CD4-positive, alpha-beta T cell treated with Interleukin-21 for 1 hour (primary cell): ENCODE results near the gene SETDB2.

ENCODE experiments used
- DNase-seq: peaks from one replicate; pipeline ENCODE4 v3.0.0-alpha.2; 2020

SETDB2 gene

DNA sequence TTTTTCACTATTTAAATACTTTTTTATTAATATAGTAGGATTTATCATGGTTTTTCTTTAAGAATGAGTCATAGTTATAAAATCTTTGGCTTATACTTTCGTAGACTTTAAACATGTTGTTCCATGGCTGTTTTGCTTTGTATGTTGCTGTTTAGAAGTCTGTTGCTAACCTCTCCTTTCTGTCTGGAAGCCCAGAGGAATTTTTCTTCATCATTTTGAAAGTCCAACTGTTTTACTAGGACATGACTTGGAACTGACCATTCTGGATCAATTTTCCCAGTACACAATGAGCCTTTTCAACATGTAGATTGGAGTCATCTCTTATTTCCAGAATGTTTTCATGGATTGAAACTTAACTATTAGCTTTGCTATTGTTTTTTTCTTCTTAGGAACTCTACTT, 8.1 kb upstream of the SETDB2 start:
- DNase-seq = no peak

DNA sequence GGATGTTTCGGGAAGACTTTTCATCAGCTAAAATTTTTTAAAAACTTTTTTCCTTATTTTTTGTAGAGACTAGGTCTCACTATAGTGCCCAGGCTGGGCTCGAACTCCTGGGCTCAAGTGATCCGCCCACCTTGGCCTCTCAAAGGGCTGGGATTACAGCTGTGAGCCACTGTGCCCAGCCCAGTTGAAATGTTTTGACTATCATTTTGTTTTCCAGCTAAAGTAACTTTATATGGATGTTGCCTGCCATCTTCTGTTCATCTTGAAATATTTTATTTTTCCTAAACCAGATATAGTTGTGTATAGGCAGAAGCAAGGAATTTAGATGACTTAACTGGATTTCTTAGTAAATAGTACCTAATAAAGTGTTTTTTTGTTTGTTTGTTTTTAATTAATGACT, 7.2 kb upstream of the SETDB2 start:
- DNase-seq = peak; percentile 11

DNA sequence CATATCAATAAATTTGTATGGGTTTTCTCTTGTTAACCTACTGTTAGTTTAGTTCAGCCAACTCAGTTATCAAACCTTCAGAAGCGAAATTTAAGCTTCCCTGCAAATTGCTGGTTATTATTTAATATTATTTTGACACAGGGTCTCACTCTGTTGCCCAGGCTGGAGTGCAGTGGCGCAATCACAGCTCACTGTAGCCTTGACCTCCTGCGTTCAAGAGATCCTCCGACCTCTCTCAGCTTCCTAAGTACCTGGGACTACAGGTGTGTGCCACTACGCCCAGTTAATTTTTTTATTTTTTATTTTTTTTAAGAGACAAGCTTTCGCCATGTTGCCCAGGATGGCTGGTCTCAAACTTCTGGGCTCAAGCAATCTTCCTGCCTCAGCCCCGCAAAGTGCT, 6.4 kb upstream of the SETDB2 start:
- no peak for DNase-seq

DNA sequence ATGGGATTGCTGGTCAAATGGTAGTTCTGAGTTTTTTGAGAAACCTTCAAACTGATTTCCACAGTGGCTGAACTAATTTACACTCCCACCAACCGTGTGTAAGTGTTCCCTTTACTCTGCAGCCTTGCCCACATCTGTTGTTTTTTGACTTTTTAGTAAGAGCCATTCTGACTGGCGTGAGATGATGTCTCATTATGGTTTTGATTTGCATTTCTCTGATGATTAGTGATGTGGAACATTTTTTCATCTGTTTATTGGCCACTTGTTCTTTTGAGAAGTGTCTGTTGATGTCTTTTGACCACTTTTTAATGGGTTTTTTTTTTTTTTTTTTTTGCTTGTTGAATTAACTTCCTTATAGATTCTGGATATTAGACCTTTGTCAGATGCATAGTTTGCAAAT, 4.5 kb upstream of the SETDB2 start:
- no peak for DNase-seq

DNA sequence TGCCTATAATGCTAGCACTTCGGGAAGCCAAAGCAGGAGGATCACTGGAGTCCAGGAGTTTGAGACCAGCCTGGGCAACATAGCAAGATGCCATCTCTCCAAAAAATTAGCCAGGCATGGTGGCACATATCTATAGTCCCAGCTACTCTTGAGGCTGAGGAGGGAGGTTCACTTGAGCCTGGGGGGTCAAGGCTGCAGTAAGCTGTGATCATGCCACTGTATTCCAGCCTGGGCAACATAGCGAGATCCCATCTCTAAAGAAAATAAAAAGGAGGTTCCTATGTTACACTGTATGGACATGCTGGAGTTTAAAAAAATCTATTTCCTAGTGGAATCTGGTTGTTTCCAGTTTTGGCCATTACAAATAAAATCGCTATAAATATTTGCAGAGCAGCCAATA, 2.8 kb upstream of the SETDB2 start:
- DNase-seq = no peak

DNA sequence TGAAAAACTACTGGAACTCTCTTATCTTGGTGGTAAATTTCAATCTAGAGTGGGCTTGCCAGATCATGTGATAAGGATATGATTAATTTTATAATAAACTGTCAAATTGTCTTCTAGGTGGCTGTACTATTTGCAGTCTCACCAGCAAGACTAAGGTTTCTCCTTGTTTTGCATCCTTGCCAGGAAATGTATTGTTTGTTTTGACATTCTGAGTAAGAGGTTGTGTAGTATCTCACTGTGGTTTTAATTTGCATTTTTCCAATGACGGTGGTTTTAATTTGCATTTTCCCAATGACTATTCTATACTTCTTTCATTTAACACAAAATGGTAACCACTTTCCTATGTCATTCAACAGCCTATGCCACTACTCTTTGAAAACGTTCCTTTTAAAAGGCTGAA, 2.2 kb upstream of the SETDB2 start:
- DNase-seq = no peak

DNA sequence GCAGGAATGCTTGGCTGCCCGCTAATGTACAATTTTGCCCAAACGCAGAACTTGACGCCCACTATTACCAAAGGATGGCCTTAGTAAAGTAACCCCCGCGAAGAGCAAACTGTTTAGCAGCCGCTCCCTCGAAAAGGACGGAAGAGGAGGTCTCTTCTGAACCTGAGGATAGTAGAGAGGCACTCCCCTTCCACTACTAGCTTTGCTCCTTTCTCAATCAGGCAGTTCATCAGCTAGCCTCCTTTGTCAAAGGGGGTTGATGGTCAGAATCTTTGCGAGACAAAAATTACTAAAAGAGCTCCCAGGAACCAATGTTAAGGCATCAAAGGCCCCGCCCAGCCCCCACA, 744 bp upstream of the SETDB2 start:
- no peak for DNase-seq

DNA sequence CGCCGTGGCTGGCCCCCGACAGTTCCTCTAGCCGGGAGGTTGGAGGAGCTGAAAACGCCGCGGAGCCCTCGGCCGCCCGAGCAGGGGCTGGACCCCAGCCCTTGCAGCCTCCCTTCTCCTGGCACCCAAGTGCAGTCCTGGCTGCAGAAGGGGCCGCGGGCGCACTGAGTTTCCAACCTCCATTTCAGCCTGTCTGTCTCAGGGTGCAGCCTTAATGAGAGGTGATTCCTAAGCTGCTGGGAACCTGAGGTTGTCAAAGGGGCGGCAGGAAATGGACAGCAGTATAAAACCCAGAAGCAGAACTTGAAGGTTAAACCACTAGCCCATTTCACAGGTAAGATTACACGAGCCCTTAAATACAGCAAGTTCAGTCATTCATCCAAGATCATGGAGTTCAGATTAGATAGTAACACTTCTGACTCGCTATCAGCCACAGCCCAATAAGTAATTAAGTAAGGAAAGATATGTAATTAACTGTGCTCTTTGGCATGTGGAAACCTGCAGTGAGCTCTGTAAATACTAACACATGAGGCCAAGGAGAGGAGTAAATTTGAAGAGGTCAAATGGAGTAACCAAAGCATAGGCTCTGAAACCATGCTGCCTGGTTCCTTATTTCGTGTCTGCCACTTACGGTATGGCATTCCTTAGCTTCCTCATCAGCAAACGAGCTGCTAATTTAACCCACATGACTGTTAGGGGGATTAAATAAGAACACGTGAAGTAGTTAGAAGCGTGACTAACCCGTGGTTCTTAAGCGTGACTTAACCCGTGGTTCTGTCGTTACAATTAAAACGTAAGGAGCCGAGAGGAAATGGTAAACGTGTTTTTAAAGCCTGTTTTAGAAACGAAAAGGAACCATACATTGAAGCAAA, 686 bp downstream of the SETDB2 start:
- DNase-seq = peak; percentile 68

DNA sequence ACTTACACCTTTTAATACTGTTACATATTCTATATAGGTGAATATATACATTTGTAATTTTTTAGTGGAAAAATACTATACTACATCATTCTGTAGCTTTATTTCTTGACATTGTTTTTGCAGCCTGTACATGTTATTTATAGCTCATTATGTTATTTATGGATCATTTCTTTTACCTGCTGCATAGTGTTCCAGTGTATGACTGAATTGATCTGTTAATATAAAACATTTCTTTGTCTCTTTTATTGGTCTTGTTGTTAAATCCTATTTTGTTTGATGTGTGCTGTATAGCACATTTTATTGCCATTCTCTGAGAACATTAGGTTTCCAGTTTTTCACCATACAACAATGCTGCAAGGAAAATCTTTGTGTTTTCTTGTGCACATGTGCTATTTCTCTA, 2.4 kb downstream of the SETDB2 start:
- DNase-seq = no peak

DNA sequence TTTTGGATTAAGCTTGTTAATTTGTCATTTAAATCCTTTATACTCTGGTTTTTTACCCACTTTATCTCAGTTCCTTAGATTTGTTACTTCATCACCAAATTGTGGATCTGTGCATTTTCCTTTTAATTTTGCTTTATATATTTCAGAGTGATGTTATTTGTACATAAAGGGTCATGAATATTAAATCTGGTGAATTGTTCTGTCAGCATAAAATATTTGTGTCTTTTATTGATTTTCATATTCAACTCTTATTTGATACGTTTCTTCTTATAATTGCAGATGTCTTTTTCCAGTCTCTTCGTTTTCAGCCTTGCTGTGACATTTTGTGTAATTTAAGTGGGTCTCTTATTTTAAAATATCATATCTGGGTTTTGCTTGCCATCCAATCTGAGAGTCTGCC, 4.7 kb downstream of the SETDB2 start:
- DNase-seq = no peak

DNA sequence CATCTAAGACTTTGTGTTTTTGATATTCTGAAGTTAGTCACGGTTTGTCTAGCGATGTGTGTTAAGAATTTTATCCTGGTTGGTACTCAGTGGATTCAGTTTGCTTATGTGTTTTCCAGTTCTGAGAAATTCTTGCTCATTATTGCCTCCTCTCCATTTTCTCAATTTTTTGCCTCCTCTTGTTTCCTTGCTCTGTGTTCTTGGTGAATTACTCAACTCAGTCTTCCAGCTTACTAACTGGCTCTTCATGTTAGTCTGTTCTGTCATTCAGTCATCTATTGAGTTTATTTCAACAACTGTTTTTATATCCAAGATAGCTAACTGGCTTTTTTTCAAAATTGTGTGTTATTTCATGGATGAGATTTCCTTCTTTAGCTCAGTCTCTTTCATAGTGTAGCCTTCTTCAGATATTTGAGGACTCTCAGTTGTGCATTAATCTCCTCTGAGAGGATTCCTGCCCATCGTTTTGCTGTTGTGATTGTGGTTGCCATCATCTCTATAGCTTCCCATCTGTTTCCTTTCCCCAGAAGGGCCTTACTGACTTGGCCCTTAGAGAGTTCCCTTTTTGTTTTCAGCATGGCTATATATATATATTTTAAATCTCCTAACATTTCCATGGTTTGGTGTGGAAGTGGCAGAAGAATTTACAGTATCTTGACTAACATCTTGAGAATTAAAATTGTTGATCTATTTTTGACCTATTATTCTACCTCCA, 6.2 kb downstream of the SETDB2 start:
- no peak for DNase-seq

DNA sequence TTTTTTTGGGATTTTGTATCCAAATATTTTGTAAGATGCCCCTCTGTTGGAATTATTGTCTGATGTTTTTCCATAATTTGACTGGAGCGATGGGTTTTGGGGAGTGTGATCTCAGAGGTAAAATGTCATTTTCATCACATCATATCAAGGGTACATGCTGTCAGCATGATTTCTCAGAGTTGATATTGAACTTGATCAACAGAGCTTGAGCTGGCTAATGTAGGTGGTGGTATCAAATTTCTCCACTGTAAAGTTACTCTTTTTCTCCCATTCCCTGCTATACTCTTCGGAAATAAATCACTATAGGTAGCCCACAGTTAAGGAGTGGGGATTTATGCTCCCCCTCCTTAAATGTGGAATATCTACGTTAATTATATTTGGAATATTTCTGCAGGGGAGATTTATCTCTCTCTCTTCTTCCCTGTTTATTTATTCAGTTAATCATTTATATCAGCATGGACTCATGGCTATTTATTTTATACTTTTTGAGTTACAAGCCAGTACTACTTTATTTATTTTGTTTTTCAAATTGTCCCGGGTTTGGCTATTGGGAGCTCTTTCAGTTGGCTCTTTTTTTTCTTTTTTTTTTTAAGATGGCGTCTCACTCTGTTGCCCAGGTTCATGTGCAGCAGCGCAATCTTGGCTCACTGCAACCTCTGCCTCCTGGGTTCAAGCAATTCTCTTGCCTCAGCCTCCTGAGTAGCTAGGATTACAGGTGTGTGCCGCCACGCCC, 8.8 kb downstream of the SETDB2 start:
- DNase-seq = no peak

DNA sequence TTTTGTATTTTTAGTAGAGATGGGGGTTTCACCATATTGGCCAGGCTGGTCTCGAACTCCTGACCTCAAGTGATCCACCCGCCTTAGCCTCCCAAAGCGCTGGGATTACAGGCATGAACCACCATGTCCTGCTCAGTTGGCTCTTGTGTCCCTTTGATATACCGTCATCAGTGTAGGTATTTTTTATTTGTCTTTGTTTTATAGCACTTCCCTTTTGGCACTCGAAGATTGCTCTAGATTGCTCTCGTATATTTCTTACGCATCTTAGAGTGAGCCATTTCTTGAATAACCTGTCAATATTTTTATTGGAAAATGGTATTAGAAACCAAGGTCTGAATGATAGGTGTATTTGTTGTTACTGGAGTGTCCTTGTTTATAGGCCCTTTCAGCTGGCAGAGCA, 9.4 kb downstream of the SETDB2 start:
- DNase-seq = no peak

DNA sequence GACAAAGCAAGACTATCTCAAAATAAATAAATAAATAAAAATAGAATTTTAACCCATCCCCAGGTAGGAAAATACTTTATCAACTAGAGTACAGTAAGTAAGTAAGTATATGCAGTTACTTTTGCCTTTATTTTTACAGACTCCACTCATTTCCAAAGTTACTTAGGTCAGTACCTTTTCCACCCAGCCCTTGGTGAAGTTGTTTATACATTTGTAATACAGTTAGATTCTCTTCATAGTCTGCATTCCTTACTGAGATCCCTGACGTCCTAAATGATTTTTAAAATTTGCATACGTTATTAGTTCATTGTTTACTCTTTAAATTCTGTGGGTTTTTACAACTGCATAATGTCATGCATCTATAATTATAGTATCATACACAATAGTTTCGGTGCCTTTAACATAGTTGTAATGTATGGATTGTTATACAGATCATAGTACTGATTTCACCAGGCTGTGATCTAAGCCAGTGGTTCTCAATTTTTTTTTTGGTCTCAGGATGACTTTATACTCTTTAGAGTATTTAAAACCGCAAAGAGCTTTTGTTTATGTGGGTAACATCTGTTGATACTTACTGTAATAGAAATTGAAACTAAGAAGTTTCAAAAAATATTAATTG, 10.4 kb downstream of the SETDB2 start:
- peak; percentile 46 for DNase-seq

DNA sequence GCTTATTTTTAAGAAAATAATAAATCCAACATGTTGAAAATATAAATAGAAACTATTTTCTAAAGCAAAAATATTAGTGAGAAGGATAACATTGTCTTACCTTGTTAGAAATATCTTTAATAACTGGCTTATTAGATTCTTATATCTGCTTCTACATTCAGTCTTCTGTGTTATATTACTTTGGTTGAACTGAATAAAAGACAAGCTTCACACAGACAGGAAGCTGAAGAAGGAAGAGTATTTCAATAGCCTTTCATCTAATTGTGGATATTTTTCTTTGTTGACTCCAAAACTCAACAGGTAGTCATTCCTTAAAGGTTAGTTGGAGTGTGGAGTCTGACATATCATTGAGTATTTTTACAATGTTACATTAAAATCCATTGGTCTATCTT, 10.9 kb downstream of the SETDB2 start:
- DNase-seq = no peak

DNA sequence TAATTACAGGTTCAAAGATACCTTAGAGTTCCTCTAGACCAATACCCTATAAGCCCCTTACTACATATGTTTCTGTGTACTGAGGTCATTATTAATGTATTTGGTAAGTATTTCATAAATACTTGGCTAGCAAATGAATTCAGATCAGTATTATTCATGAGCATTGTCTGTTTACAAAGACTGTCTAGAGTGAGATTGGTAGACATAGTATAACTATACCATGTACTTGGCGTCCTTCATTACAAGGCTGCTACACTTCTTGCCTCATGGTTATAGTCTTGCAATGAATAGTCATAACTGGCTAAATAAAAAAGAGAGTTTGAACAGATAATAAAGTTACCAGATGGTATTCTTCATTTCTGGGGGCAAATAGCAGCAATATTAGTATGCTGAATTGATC, 12.1 kb downstream of the SETDB2 start:
- no peak for DNase-seq

DNA sequence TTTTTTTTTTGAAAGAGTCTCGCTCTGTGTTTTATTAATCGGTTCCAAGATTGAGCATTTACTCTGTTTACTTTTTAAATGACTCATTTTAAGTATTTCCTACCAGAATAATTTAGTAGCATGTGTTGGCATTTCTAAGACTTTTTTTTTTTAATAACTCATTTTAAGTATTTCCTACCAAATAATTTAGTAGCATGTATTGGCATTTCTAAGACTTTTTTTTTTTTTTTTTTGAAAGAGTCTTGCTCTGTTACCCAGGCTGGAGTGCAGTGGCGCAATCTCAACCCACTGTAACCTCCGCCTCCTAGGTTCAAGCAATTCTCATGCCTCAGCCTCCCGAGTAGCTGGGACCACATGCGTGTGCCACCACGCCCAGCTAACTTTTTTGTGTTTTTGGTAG, 13.1 kb downstream of the SETDB2 start:
- no peak for DNase-seq

DNA sequence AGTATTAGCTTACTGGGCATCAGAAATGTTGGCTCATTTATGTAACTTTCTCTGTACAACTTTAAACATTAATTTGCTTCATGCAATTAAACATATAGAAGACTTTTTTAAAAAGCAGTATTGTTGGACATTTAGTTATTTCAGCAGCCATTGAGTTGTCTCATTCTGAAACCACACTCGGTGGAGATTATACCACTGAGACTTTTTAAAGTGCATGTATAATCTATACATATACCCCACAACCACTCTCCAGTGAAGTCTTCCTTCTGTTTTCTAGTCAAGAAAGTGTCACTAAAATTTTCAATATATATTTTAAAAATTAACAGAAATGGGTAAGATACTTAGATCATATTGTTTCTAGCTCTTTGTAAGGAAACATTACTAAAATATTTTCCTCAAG, 15.5 kb downstream of the SETDB2 start:
- no peak for DNase-seq

DNA sequence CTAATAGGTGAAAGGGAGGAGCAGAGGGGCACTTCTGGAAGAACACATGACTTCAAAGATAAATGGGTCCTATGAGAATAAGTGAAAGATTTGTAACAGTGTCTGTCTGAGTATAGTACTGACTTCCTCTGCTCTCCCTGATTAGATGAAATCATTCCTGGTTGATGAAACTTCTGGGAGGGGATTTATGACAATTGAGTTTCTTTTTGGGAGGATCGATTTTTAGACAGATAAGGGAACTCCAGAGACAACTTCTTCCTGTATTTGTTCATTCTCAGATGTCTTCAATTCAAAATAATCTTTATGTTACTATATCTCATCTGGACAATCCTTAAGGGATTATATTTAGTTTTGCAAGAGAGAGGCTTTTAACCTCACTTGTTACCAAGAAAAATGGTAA, 20.0 kb downstream of the SETDB2 start:
- no peak for DNase-seq

DNA sequence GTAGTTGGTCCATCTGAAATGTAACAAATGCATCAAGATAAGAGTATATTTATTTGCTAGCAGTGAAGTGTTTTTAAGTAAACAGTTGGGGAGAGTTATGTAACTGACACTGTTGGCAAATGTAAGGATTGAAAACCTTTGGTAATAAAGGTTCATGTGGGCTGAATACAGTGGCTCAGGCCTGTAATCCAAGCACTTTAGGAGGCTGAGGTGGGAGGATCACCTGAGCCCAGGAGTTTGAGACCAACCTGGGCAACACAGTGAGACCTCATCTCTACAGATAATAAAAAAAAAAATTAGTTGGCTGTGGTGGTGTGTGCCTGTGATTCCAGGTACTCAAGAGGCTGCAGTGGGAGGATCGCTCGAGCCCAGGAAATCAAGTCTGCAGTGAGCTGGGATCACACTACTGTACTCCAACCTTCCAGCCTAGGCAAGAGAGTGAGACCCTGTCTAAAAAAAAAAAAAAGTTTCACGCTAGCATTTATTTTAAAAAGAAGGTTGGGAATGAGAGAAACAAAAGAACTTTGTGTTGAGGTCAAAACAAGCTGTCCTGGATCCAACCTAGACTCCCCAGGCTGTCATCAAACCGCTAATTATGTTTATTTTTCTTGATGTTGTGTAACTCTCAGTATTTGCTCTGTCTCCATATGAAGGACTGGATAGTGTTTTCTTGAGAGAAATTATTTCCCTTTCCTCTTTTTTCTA, 20.7 kb downstream of the SETDB2 start:
- DNase-seq = no peak

DNA sequence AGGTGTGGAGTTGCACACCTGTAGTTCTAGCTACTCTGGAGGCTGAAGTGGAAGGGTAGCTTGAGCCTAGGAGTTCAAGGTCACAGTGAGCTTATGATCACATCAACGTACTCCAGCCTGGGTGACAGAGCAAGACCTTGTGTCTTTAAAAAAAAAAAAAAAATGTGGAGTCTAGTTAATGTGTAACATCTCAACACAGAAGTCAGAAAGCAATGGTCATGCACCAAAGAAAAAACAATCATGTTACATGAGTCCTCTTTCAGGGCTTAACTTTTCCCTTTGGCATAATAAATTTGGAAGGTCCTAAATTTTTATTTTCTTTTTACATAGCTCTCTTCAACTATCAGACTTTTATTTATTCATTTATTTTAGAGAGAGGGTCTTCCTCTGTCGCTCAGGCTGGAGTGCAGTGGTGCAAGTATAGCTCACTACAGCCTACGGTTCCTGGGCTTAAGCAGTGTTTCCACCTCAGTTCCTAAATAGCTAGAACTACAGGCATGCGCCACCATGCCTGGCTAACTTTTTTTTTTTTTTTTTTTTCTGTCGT, 22.3 kb downstream of the SETDB2 start:
- no peak for DNase-seq

DNA sequence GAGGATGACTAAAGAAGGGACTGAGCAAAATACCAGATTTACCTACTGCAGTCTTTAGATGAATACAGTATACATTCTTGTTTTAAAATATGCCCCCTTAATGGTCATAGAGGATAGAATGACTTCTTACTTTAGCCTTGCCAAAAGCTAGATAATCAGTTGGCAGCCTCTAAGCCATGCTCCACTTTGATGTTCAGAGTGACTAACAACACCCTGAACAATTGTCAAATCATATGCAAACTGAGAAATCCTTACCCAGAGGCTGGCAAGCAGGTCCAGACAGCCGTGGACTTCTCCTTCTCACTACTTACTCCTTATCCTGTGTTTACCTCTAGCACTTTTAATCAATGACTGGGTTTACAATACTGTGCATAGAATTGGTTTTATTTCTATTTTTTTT, 28.1 kb downstream of the SETDB2 start:
- no peak for DNase-seq

DNA sequence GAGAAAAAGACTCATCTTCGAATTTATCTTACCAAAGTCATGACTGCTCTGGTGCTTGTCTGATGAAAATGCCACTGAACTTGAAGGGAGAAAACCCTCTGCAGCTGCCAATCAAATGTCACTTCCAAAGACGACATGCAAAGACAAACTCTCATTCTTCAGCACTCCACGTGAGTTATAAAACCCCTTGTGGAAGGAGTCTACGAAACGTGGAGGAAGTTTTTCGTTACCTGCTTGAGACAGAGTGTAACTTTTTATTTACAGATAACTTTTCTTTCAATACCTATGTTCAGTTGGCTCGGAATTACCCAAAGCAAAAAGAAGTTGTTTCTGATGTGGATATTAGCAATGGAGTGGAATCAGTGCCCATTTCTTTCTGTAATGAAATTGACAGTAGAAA, 32.5 kb downstream of the SETDB2 start:
- no peak for DNase-seq
